Measurements from ENCODE around the gene CDH12.

Gene CDH12

GRCh38 chr5:22899341-22899740 is 46.2 kb upstream of the CDH12 start:
- no peak overlapping the region for H3K4me3 ChIP-seq (replicated peaks; ENCODE audit: insufficient read depth, low read length)
- H3K27me3 ChIP-seq (ENCODE audit: insufficient read depth, poor library complexity, severe bottlenecking), result no peaks in the 10 kb centered on the region
- DNase-seq (ENCODE audit: low read depth in 1 of 2, low spot score in 1 of 2), result no peak
- TF ChIP-seq POLR2AphosphoS5 (IDR thresholded peaks at IDR 0.05; ENCODE audit: low read depth) (no peak), CTCF (IDR thresholded peaks at IDR 0.05; ENCODE audit: insufficient read depth, low read length) (no peak), REST (IDR thresholded peaks at IDR 0.05; ENCODE audit: insufficient replicate concordance, low read depth) (no peak), SPI1 (IDR thresholded peaks at IDR 0.05; ENCODE audit: borderline replicate concordance, low read depth) (no peak), GABPA (IDR thresholded peaks at IDR 0.05; ENCODE audit: low read depth) (no peak)
- no peak overlapping the region for H3K27ac ChIP-seq (replicated peaks)

- TF ChIP-seq SPI1 (IDR thresholded peaks at IDR 0.05; ENCODE audit: borderline replicate concordance, low read depth), result no peak
- TF ChIP-seq CTCF (IDR thresholded peaks at IDR 0.05; ENCODE audit: insufficient read depth, low read length), result no peak
- no peak for TF ChIP-seq GABPA (IDR thresholded peaks at IDR 0.05; ENCODE audit: low read depth)
- TF ChIP-seq REST (IDR thresholded peaks at IDR 0.05; ENCODE audit: insufficient replicate concordance, low read depth), result no peak
- no peak for TF ChIP-seq POLR2AphosphoS5 (IDR thresholded peaks at IDR 0.05; ENCODE audit: low read depth)
- no peak for DNase-seq (ENCODE audit: low read depth in 1 of 2, low spot score in 1 of 2)
- Histone ChIP-seq H3K27ac (replicated peaks) (no peak overlapping the region), H3K4me3 (replicated peaks; ENCODE audit: insufficient read depth, low read length) (no peak overlapping the region), H3K27me3 (ENCODE audit: insufficient read depth, poor library complexity, severe bottlenecking) (no peaks in the 10 kb centered on the region)
Measured at GRCh38 chr5:22896152-22896551, 43.0 kb upstream of the CDH12 start.

- TF ChIP-seq CTCF (IDR thresholded peaks at IDR 0.05; ENCODE audit: insufficient read depth, low read length) (no peak), POLR2AphosphoS5 (IDR thresholded peaks at IDR 0.05; ENCODE audit: low read depth) (no peak)
- Histone ChIP-seq H3K27ac (replicated peaks) (no peak overlapping the region), H3K27me3 (ENCODE audit: insufficient read depth, poor library complexity, severe bottlenecking) (no peaks in the 10 kb centered on the region), H3K4me3 (replicated peaks; ENCODE audit: insufficient read depth, low read length) (no peak overlapping the region)
- DNase-seq (ENCODE audit: low read depth in 1 of 2, low spot score in 1 of 2), result no peak
Measured at GRCh38 chr5:22892441-22892840, 39.3 kb upstream of the CDH12 start.

GRCh38 chr5:22889720-22890119 is 36.6 kb upstream of the CDH12 start:
- H3K4me3 ChIP-seq (replicated peaks; ENCODE audit: insufficient read depth, low read length), result no peak overlapping the region
- no peak for DNase-seq (ENCODE audit: low read depth in 1 of 2, low spot score in 1 of 2)
- H3K27ac ChIP-seq (replicated peaks), result no peak overlapping the region
- H3K27me3 ChIP-seq (ENCODE audit: insufficient read depth, poor library complexity, severe bottlenecking), result no peaks in the 10 kb centered on the region
- TF ChIP-seq GABPA (IDR thresholded peaks at IDR 0.05; ENCODE audit: low read depth) (no peak), CTCF (IDR thresholded peaks at IDR 0.05; ENCODE audit: insufficient read depth, low read length) (no peak), POLR2AphosphoS5 (IDR thresholded peaks at IDR 0.05; ENCODE audit: low read depth) (no peak), REST (IDR thresholded peaks at IDR 0.05; ENCODE audit: insufficient replicate concordance, low read depth) (no peak), SPI1 (IDR thresholded peaks at IDR 0.05; ENCODE audit: borderline replicate concordance, low read depth) (no peak)
